GM12864 (cell line): Measurements from ENCODE around the gene P2RX6.
"Not testable (repeated sequence)": the region's sequence is repeated elsewhere in the genome, so short reads cannot be mapped to it uniquely, and the experiment has no call there.

Experiments
- DNase-seq: peaks from one replicate; pipeline ENCODE4 v3.0.0-alpha.2; 2011; ENCODE audit warnings: low read depth
- H3K4me3 ChIP-seq: 2 replicates; pipeline ENCODE4 v1.5.1; 2011; ENCODE audit warnings: mild to moderate bottlenecking, low read depth, low read length, control low read depth
- TF ChIP-seq, protein P1 (sequence below): IDR thresholded peaks from 2 replicates; pipeline ENCODE4 v1.5.1; 2011; ENCODE audit warnings: low read depth, mild to moderate bottlenecking, moderate library complexity, low read length, control low read depth, inconsistent platforms; ENCODE audit errors: missing control alignments

P2RX6 gene

DNA sequence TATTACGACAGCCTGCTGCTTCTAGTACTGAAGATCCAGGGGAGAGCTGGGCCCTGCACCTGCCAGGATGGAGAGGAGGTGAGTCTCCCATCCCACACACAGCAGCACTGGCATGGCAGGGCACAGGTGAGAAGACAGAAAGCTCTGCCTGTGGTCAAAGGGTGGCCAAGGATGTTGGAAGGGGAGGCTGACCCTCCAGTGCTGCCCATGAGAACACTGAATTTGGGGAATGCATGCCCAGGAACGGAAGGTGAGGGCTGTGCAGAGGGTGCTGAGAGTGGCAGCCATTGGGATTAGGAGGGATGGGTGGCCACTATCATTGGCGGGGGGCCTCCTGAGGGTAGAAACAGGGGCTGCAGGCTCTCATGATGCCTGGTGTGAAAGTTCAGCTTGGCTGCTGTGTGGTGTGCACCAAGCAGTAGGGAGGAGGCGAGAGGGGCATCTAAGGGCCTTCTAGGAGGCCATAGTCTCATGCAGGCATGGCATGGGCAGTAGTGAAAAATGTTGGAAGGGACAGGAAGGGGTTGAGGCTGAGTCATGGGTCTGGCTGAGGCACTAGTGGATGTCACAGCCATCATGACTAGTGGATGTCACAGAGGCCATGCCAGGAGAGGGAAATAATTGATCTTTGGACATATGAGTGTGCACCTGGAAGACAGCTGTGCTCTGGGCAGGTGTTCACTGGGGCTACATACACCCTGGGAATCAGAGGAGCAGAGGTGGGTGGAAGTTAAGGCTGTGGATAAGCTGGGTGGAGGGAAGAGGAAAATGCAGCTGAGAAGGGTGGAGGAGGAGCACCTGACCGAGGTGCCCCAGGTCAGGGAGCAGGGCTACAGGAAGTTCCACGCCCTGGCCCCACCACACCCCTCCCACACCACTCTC, 28.3 kb downstream of the P2RX6 start:
- TF ChIP-seq, protein P1, sequence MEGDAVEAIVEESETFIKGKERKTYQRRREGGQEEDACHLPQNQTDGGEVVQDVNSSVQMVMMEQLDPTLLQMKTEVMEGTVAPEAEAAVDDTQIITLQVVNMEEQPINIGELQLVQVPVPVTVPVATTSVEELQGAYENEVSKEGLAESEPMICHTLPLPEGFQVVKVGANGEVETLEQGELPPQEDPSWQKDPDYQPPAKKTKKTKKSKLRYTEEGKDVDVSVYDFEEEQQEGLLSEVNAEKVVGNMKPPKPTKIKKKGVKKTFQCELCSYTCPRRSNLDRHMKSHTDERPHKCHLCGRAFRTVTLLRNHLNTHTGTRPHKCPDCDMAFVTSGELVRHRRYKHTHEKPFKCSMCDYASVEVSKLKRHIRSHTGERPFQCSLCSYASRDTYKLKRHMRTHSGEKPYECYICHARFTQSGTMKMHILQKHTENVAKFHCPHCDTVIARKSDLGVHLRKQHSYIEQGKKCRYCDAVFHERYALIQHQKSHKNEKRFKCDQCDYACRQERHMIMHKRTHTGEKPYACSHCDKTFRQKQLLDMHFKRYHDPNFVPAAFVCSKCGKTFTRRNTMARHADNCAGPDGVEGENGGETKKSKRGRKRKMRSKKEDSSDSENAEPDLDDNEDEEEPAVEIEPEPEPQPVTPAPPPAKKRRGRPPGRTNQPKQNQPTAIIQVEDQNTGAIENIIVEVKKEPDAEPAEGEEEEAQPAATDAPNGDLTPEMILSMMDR = no peak
- no peak overlapping the region for H3K4me3 ChIP-seq
- no peak for DNase-seq

DNA sequence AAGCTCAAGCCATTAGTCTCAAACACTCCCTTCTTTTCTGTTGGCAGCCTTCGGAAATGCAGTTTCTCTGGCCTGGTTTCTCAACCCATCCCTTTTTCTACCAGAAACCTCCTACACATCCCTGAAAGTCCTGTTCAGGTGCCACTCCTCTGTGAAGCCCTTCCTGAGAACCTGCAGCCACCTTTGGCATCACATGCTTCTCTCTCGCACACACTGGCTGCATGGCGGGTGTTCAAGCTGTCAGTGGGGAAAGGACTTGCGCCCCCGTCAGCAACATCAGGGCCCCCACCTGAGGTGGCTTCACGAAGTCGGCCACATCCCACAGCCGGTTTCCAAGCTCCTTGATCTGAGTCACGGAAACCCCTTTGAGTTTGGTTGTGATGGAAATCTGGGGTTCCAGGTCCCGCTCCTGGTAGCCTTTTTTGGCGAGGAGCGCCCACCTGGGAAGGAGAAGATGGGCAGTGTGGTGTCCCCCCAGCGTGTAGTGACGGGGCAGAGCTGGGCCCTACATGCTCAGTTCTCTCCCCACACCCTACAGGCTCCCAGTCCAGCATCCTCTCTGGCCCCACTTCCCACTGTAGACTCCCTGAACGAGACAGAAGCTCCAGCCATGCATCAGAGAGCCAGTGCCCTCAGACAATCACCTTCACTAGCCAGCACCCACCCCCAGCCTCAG, 29.0 kb downstream of the P2RX6 start:
- H3K4me3 ChIP-seq = no peak overlapping the region
- DNase-seq = no peak
- TF ChIP-seq, protein P1 = no peak

DNA sequence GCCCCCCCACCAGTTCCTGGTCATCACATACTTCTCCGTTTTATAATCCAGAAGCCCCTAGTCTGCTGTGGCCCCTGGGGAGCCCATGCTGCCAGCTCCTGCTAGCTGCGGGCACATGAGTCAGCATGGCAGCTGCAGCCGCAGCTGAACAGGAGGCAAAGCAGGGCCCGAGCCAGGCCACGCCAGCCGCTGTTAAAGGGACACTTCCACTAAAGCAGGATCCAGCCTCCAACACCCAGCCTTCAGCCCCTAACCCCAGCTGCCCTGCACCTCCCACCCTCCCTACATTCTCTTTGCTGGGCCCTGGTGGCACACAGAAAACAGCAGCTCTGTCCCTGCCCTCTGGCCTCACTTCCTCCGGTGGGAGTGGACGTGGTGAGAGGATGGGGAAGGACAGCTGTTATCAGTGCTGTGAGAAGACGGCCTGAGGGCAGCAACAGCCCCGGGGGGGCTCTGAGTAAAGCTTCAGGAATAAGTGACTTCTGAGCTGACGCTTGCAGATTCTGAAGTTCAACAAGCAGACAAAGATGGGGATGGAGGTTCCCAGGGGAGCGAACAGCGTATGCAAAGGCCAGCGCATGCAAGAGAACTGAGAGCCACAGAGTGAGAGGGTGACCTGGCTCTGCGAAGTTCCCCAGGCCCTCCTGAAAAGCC, 30.1 kb downstream of the P2RX6 start:
- no peak overlapping the region for H3K4me3 ChIP-seq
- DNase-seq = no peak

DNA sequence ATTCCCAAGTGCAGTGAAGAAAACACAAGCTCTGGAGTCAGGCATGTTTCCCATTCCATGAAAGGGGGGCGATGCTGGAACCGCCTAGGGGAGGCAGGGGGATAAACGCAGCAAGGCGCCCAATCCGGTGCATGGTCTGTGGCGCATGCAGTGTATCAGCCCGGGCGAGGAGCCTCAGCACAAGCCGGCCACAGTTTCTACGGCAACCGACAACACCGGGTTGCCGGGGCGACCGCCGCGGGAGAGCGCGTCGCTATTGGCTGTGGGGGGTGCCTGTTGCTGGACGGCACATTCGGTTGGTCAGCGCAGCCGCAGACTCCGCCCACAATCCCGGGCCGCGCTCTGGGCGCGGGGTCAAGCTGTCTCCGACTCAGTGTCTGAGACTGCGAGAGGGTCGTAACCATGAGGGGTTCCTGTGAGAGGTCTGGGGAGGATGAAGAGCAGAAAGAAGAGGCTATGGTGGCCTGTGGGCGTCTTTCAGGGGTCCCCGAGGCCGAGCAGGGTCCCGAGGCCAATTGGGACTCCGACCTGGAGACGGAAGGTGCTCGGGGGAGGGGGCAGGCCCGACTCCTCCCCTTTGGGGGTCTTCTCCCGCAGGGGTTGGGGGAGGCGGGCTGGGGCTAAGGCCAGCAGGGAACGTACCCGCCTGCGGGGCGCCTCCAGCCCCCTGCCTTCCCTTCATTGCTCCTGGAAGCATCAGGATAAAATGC, 30.8 kb downstream of the P2RX6 start, which contains the start of gene LRRC74B:
LRRC74B (plus strand) TSS at position 362 of the 710 bp plus-strand sequence; CDS start at position 403, 41 bp downstream.
- H3K4me3 ChIP-seq = no peak within 1 kb of the TSS
- peak; percentile 16 for DNase-seq
- TF ChIP-seq, protein P1 = no peak

More for the DNA sequence above, 30.1 kb downstream of the P2RX6 start:
- TF ChIP-seq, protein P1 = no peak

DNA sequence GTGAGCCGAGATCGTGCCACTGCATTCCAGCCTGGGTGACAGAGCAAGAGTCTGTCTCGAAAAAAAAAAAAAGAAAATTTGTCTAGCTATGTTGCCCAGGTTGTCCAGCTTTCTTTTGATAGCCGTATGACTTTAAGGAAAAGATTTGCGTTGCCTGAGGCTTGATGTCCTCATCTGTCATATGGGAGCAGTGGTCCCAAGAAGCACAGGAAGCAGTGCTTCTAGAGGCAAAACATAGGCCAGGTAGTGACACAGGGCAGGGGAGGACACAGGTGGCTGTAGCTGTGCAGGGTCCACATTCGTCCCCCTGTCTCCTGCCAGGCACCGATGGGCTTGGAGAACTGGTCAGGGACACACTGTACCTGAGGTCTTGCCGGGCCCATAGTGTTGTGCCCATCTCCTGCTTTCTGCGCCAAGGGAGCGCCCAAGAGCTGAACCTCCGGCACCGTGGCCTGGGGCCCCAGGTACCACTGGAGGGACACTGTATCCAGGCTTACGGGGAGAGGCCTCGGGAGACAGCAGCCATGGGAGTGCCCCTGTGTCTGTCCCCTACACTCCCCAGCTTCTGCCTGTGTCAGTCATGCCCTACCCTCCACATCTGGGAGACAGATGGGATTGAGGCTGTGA, 32.2 kb downstream of the P2RX6 start:
- no peak overlapping the region for H3K4me3 ChIP-seq
- TF ChIP-seq, protein P1 = no peak

DNA sequence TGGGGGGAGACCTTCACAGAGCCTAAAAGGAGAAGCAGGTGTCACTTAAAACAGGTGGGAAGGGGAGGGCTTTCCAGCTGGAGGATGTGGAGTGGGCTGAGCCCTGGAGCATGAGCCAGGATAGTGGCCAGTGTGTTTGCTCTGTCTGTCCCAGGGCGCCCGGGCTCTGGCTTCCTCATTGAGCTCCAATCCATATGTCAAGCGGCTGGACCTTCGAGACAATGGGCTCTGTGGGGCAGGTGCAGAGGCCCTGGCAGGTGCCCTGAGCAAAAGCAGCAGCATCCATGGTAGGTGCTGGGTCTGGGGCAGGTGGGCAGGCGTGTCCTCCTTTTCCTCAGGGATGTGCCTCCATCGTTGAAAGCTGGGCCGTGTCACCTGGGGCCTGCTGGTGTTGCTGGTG, 32.8 kb downstream of the P2RX6 start:
- TF ChIP-seq, protein P1 = no peak
- no peak for DNase-seq
- no peak overlapping the region for H3K4me3 ChIP-seq

More for the DNA sequence above, 32.2 kb downstream of the P2RX6 start:
- no peak for DNase-seq

DNA sequence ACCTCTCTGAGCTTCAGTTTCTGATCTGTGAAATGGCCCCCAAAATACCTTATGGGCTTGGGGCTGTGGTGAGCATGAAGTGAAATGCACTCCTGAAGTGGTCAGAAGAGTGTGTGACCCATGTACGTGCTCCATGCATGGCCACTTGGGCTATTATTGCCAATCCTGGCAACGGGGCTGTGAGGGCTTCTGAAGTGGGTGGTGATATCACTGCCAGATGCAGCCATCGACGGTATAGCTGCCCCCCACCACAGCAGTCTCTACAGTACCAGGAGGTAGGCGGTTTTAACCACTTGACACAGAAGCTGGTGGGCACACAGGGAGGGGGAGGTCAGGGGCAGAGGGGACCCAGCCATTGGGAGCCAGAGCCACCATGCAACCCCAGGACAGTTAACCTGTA, 33.5 kb downstream of the P2RX6 start:
- H3K4me3 ChIP-seq, DNase-seq: not testable (repeated sequence)

DNA sequence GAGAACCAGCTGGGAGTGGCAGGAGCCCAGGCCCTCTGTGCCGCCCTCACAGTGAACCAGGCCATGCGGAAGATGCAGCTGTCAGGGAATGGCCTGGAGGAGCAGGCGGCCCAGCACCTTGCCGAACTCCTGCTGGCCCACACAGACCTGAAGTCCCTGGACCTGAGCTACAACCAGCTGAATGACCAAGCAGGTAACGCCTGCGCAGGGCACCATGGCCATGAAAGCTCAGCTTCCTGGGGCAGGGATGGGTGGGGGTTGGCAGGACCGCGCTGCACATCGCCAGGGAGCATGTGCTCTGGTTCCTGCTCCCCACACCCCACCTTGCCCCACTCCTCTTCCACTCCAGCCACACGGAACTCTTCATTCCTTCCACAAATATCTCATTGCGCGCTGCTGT, 34.0 kb downstream of the P2RX6 start:
- not testable (repeated sequence) for H3K4me3 ChIP-seq, DNase-seq
